Epithelial cell of esophagus (primary cell): ENCODE results near the gene C1QTNF12.

Experiments used
- DNase-seq: peaks from one replicate; pipeline ENCODE4 v3.0.0; 2010; ENCODE audit warnings: low read depth
- H3K4me3 ChIP-seq: 2 replicates; pipeline ENCODE4 v1.5.1; 2011; ENCODE audit warnings: mild to moderate bottlenecking, low read length, control low read depth
- CTCF ChIP-seq: IDR thresholded peaks from 2 replicates; pipeline ENCODE4 v1.5.1; 2011; ENCODE audit warnings: low read depth, mild to moderate bottlenecking, low read length, control low read depth, inconsistent platforms; ENCODE audit not compliant: insufficient read depth; ENCODE audit errors: missing control alignments

Gene C1QTNF12

GRCh38 chr1:1246577-1247340 is at the start of gene C1QTNF12:
Gene C1QTNF12 (minus strand): TSS chr1:1246722. CDS start chr1:1246690, 32 bp downstream.
- DNase-seq, result peak; percentile 27
- no peak within 1 kb of the TSS for H3K4me3 ChIP-seq
- TF ChIP-seq CTCF, result no peak

GRCh38 chr1:1295154-1295923 is 48.8 kb upstream of the C1QTNF12 start:
- H3K4me3 ChIP-seq, result no peak overlapping the region
- no peak for DNase-seq
- no peak for TF ChIP-seq CTCF

GRCh38 chr1:1294250-1294890 is 47.8 kb upstream of the C1QTNF12 start:
- no peak for TF ChIP-seq CTCF
- no peak overlapping the region for H3K4me3 ChIP-seq
- no peak for DNase-seq

- DNase-seq, result no peak
- no peak overlapping the region for H3K4me3 ChIP-seq
- no peak for TF ChIP-seq CTCF
These were observed 47.0 kb upstream of the C1QTNF12 start for GRCh38 chr1:1293263-1294249.

- no peak overlapping the region for H3K4me3 ChIP-seq
- DNase-seq, result no peak
- no peak for TF ChIP-seq CTCF
These were observed 46.3 kb upstream of the C1QTNF12 start for GRCh38 chr1:1292851-1293250.

- DNase-seq, result no peak
- no peak for TF ChIP-seq CTCF
- no peak overlapping the region for H3K4me3 ChIP-seq
These were observed 45.9 kb upstream of the C1QTNF12 start for GRCh38 chr1:1292442-1292779.
